GM19468 (cell line): Measurements from ENCODE around the gene LY86.

Experiments used
- ATAC-seq: cut with Tn5 transposase; IDR thresholded peaks from one replicate; pipeline ENCODE4 v1.9.1; 2021; ENCODE audit warnings: mild to moderate bottlenecking, moderate library complexity, moderate number of reproducible peaks; ENCODE audit not compliant: unreplicated experiment; ENCODE audit errors: extremely low read depth

Gene LY86

GRCh38 chr6:6588064-6588923 lies at the start of gene LY86:
Gene LY86, plus strand, starts transcription at chr6:6588720. Its CDS starts 15 bp downstream, at chr6:6588735.
- peak; percentile 41 for ATAC-seq

- no peak for ATAC-seq
Observed at GRCh38 chr6:6539036-6539435, 49.5 kb upstream of the LY86 start.

- ATAC-seq: no peak
Observed at GRCh38 chr6:6542357-6542756, 46.2 kb upstream of the LY86 start.

- ATAC-seq: no peak
Observed at GRCh38 chr6:6543181-6543879, 45.2 kb upstream of the LY86 start.

GRCh38 chr6:6545616-6546317 lies 42.8 kb upstream of the LY86 start:
- no peak for ATAC-seq

- ATAC-seq: peak; percentile 12
Observed at GRCh38 chr6:6546318-6547109, 42.0 kb upstream of the LY86 start.

GRCh38 chr6:6547110-6547879 lies 41.2 kb upstream of the LY86 start:
- ATAC-seq: peak; percentile 62

- no peak for ATAC-seq
Observed at GRCh38 chr6:6556161-6556737, 32.3 kb upstream of the LY86 start.

GRCh38 chr6:6556738-6557503 lies 31.6 kb upstream of the LY86 start:
- no peak for ATAC-seq

GRCh38 chr6:6557504-6557839 lies 31.0 kb upstream of the LY86 start:
- no peak for ATAC-seq

GRCh38 chr6:6557886-6558285 lies 30.6 kb upstream of the LY86 start:
- ATAC-seq: no peak

GRCh38 chr6:6559994-6560570 lies 28.4 kb upstream of the LY86 start:
- no peak for ATAC-seq

GRCh38 chr6:6560909-6561308 lies 27.6 kb upstream of the LY86 start:
- ATAC-seq: no peak

- no peak for ATAC-seq
Observed at GRCh38 chr6:6564154-6564553, 24.4 kb upstream of the LY86 start.

GRCh38 chr6:6565069-6565468 lies 23.5 kb upstream of the LY86 start:
- no peak for ATAC-seq

- ATAC-seq: no peak
Observed at GRCh38 chr6:6565488-6565887, 23.0 kb upstream of the LY86 start.

GRCh38 chr6:6566766-6567165 lies 21.8 kb upstream of the LY86 start:
- no peak for ATAC-seq
